HG02763 (cell line): ENCODE results near the gene SLC9C1.
"Not testable (repeated sequence)": the region's sequence is repeated elsewhere in the genome, so short reads cannot be mapped to it uniquely, and the experiment has no call there.

Experiments used
- ATAC-seq: cut with Tn5 transposase; IDR thresholded peaks from one replicate; pipeline ENCODE4 v1.9.1; 2021; ENCODE audit warnings: mild to moderate bottlenecking, moderate library complexity; ENCODE audit not compliant: unreplicated experiment

The SLC9C1 gene

GRCh38 chr3:112199622-112200316 is 94.2 kb downstream of the SLC9C1 start:
- no peak for ATAC-seq

- ATAC-seq: no peak
These were observed 96.9 kb downstream of the SLC9C1 start for GRCh38 chr3:112197131-112197530.

GRCh38 chr3:112187300-112187699 is 106.7 kb downstream of the SLC9C1 start:
- ATAC-seq: no peak

- ATAC-seq: not testable (repeated sequence)
These were observed 108.5 kb downstream of the SLC9C1 start for GRCh38 chr3:112185423-112186035.

- no peak for ATAC-seq
These were observed 118.4 kb downstream of the SLC9C1 start for GRCh38 chr3:112175646-112176045.

- ATAC-seq: no peak
These were observed 119.0 kb downstream of the SLC9C1 start for GRCh38 chr3:112175037-112175436.

GRCh38 chr3:112171144-112171543 is 122.9 kb downstream of the SLC9C1 start:
- ATAC-seq: no peak

GRCh38 chr3:112170046-112170445 is 124.0 kb downstream of the SLC9C1 start:
- ATAC-seq: no peak

GRCh38 chr3:112167758-112168157 is 126.3 kb downstream of the SLC9C1 start:
- no peak for ATAC-seq

- ATAC-seq: no peak
These were observed 144.9 kb downstream of the SLC9C1 start for GRCh38 chr3:112149136-112149535.

- ATAC-seq: no peak
These were observed 150.3 kb downstream of the SLC9C1 start for GRCh38 chr3:112143689-112144088.

- no peak for ATAC-seq
These were observed 150.8 kb downstream of the SLC9C1 start for GRCh38 chr3:112143251-112143650.

GRCh38 chr3:112141293-112141692 is 152.7 kb downstream of the SLC9C1 start:
- ATAC-seq: no peak

GRCh38 chr3:112140584-112140983 is 153.4 kb downstream of the SLC9C1 start:
- ATAC-seq: no peak

GRCh38 chr3:112138219-112138969 is 155.6 kb downstream of the SLC9C1 start:
- ATAC-seq: no peak

GRCh38 chr3:112137781-112138180 is 156.2 kb downstream of the SLC9C1 start:
- ATAC-seq: no peak

GRCh38 chr3:112136959-112137693 is 156.9 kb downstream of the SLC9C1 start:
- ATAC-seq: peak; percentile 24

- ATAC-seq: no peak
These were observed 158.0 kb downstream of the SLC9C1 start for GRCh38 chr3:112136046-112136445.

GRCh38 chr3:112134335-112135124 is 159.5 kb downstream of the SLC9C1 start:
- no peak for ATAC-seq

- no peak for ATAC-seq
These were observed 160.2 kb downstream of the SLC9C1 start for GRCh38 chr3:112133626-112134334.
